Measurements from ENCODE around the gene CD80.
"Not testable (repeated sequence)": the region's sequence is repeated elsewhere in the genome, so short reads cannot be mapped to it uniquely, and the experiment has no call there.

Gene CD80

DNA sequence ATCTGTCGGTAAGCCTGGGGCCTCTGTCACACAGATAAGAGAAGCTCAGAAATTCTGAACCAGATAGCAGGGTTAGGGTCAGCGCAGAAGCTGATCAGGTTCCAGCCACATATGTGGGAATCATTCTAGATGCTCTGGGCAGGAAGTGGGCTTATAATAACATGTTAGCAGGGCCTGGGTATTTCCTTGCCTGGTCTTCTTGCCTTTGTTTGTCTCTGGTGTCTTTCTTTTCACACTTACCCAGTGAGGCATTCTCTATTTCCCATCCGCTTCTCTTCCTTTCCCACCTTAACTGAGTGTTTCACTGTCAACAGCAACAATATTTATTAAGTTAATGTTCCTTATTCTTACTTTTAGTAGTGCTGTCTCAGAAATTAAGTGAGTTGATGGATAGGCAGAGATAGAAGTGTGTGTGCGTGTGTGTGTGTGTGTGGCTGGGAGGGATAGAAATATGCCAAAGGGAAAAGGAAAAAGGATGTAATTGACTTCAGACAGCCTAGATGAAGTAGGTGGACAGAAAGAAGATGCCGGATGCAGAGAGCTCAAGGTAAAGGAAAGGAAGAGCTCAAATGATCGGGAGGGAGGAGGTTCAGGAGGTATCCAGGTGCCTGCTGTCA, 40.3 kb upstream of the CD80 start:
- no peak overlapping the region for H3K4me3 ChIP-seq (ENCODE audit: low read depth, low read length)
- CTCF ChIA-PET, result interaction anchor here (1.7 kb wide), 1 partner anchor 31 kb away, joined by 3 read pairs; no protein-coding TSS in a partner anchor
- TF ChIP-seq CTCF (IDR thresholded peaks at IDR 0.05; ENCODE audit: insufficient read depth, low read length, missing control alignments), result no peak
- DNase-seq (ENCODE audit: low read depth, low spot score), result no peak
- POLR2A ChIA-PET, result no interaction called here

DNA sequence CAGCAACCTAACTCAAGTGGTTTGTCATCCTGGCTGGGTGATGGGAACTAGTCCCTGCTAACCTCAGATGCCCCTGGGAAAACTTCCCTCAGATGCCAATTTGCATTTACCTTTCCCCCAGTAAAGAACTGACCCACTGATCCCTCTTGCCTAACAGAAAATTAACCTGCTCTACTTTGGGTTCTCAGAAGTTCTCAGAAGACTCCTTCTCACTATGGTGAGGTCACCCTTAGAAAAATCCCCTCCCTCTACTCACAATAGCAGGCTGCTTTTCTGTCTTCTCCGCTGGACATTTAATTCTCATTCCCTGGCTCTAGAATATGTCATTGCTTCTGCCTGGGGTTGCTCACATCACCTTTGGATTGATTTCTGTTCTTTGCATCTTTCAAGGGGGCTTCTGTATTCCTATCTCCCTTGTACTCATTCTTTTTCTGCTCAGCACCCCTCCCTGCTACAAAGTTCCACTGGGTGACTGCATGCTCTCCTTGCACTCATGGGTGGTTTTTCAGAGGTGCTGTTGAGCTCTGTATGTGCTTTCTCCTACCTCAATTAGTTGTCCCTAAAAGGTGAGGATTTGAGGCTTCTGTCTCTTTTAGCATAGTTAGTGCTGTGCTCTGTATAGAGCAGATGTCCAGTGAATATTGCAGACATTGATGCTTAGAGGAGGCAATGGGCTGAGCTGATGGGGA, 39.1 kb upstream of the CD80 start:
- no peak for TF ChIP-seq CTCF (IDR thresholded peaks at IDR 0.05; ENCODE audit: insufficient read depth, low read length, missing control alignments)
- DNase-seq (ENCODE audit: low read depth, low spot score), result no peak
- H3K4me3 ChIP-seq (ENCODE audit: low read depth, low read length), result no peak overlapping the region
- CTCF ChIA-PET, result no interaction called here
- POLR2A ChIA-PET, result no interaction called here

DNA sequence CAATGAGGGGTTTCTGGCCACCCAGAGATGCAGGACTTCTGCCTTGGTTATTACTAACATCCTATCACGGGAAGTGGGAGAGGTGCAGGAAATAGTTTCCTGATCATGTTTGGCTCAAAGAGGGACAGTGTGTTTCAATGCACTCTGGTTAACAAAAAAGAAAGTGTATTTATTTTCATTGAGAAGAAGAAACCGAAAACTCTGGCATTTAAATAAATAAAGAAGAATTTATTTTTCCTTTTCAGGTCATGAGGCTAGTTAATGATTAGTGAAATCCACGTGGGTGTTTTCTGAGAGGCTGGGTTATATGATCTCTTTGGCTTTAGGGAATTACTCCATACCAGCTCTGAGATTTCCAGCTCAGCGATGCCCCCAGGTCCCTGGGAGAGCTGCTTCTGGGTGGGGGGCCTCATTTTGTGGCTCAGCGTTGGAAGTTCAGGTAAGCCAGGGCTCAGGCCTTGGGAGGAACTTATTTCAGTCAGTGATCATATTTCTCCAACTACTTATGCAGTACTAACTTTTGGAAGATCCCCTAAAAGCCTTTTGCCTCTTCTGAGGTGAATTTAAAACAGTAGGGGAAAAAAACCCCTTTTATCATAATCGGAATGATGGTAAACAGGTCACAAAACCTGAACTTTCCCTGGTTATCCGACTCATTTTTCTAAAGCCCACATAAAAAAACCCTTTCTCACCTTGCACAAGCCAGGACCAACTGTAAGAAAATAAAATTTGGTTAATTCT, 38.3 kb upstream of the CD80 start, which contains the start of gene PLA1A:
TSS of gene PLA1A (plus strand) at position 338 of the 741 bp plus-strand sequence. CDS start at position 367, 29 bp downstream.
- POLR2A ChIA-PET, result no interaction called here
- no peak within 1 kb of the TSS for H3K4me3 ChIP-seq (ENCODE audit: low read depth, low read length)
- no peak for TF ChIP-seq CTCF (IDR thresholded peaks at IDR 0.05; ENCODE audit: insufficient read depth, low read length, missing control alignments)
- CTCF ChIA-PET, result no interaction called here
- DNase-seq (ENCODE audit: low read depth, low spot score), result no peak

- ChIA-PET POLR2A (no interaction called here), CTCF (interaction anchor here (1.4 kb wide), 1 partner anchor 11 kb away, joined by 3 read pairs; no protein-coding TSS in a partner anchor)
- DNase-seq (ENCODE audit: low read depth, low spot score), result no peak
- TF ChIP-seq CTCF (IDR thresholded peaks at IDR 0.05; ENCODE audit: insufficient read depth, low read length, missing control alignments), result no peak
- H3K4me3 ChIP-seq (ENCODE audit: low read depth, low read length), result no peak overlapping the region
These were observed 37.0 kb upstream of the CD80 start for GRCh38 chr3:119596398-119596797.

GRCh38 chr3:119595639-119596334, 36.4 kb upstream of the CD80 start:
- no peak for DNase-seq (ENCODE audit: low read depth, low spot score)
- ChIA-PET POLR2A (interaction anchor here (1.0 kb wide), 1 partner anchor 16 kb away, joined by 3 read pairs; no protein-coding TSS in a partner anchor), CTCF (interaction anchor here (1.4 kb wide), 1 partner anchor 10 kb away, joined by 3 read pairs; no protein-coding TSS in a partner anchor)
- H3K4me3 ChIP-seq (ENCODE audit: low read depth, low read length), result no peak overlapping the region
- no peak for TF ChIP-seq CTCF (IDR thresholded peaks at IDR 0.05; ENCODE audit: insufficient read depth, low read length, missing control alignments)

- POLR2A ChIA-PET, result interaction anchor here (1.0 kb wide), 1 partner anchor 15 kb away, joined by 3 read pairs; no protein-coding TSS in a partner anchor
- DNase-seq (ENCODE audit: low read depth, low spot score); CTCF ChIA-PET: not testable (repeated sequence)
These were observed 35.5 kb upstream of the CD80 start for GRCh38 chr3:119594929-119595328.

More at GRCh38 chr3:119594929-119595328, 35.5 kb upstream of the CD80 start:
- not testable (repeated sequence) for H3K4me3 ChIP-seq (ENCODE audit: low read depth, low read length)
